Ovary (tissue), 9 donors: ENCODE results near the gene KCNMB1. TPM values are rescaled to one million over a fixed set of nuclear protein-coding genes. Genes with fewer than 3 reads are reported as not detected.

ENCODE experiments used
- DNase-seq, 5 donors: peaks; one replicate each; pipeline ENCODE4 v3.0.0-alpha.2; 2019 to 2020
- H3K27ac ChIP-seq, 2 donors: fragments of 200-600 bp; one replicate each; pipeline versions ENCODE4 v1.5.1 to v1.8.0; 2019 to 2022
- H3K27me3 ChIP-seq: fragments of 200-600 bp; one replicate; pipeline ENCODE4 v1.8.0; 2022
- H3K36me3 ChIP-seq: fragments of 200-600 bp; sonication (generic); one replicate; pipeline ENCODE4 v1.5.1; 2019
- H3K4me1 ChIP-seq: one replicate; pipeline ENCODE4 v1.8.1; 2013; ENCODE audit warnings: mild to moderate bottlenecking, moderate library complexity; ENCODE audit not compliant: insufficient read depth
- H3K4me3 ChIP-seq: fragments of 200-600 bp; sonication (generic); one replicate; pipeline ENCODE4 v1.5.1; 2017
- H3K9me3 ChIP-seq, 2 donors: fragments of 200-600 bp in 1 of 2; sonication (generic) in 1 of 2; one replicate each; pipeline versions ENCODE4 v1.5.1 to v1.8.1; 2013 to 2019; ENCODE audit warnings: mild to moderate bottlenecking in 1 of 2, moderate library complexity in 1 of 2
- EP300 ChIP-seq: sonication (generic); formaldehyde crosslinking; IDR thresholded peaks from one replicate; pipeline ENCODE4 v1.6.1; 2017; ENCODE audit warnings: antibody characterized with exemption
- POLR2A ChIP-seq: fragments of 450-650 bp; IDR thresholded peaks from one replicate; pipeline ENCODE4 v1.6.1; 2017; ENCODE audit warnings: antibody characterized with exemption, mild to moderate bottlenecking, moderate library complexity
- WGBS, 3 donors: extraction: QIAGEN DNeasy Blood & Tissue Kit in 1 of 3; methylation state at CpG; one replicate each; pipeline versions ENCODE4 v1.1.5 to v1.1.7; 2013 to 2017; 5-methylcytosine and 5-hydroxymethylcytosine counted together
- intact Hi-C, 4 donors: fragments of 100-400 bp; cut with DNase I; formaldehyde crosslinking; loops; one replicate each; pipeline versions ENCODE4 v1.11.0 to v1.15.1; 2022 to 2023
- polyA plus RNA-seq, 2 donors: library from polyadenylated mRNA; stranded (reverse); fragments of 200-250 nt in 1 of 2; fragments of 350-450 nt in 1 of 2; fragmentation: Illumina TruSeq in 1 of 2; extraction: RNeasy Lipid Tissue Mini Kit (QIAGEN cat#74804) in 1 of 2; gene quantifications; one replicate each; pipeline ENCODE4 v1.2.3, GENCODE V29; 2013 to 2014
- total RNA-seq, 7 donors: library from RNA; depleted of rRNA in 2 of 7; stranded (reverse); fragments of >200 nt in 2 of 7; fragmentation: NEBNext Ultra II Directional in 3 of 7; extraction: Animal tissue kit (Norgen Biotek cat#: 25700) in 3 of 7; gene quantifications; one replicate each; pipeline versions ENCODE4 v1.1.0 to v1.2.4, GENCODE V29; 2016 to 2023
- TF ChIP-seq, protein P1 (sequence below), 3 donors: fragments of 450-650 bp in 2 of 3; fragments of 200-600 bp in 1 of 3; IDR thresholded peaks; one replicate each; pipeline versions ENCODE4 v1.5.1 to v1.8.0; 2016 to 2022; ENCODE audit warnings: antibody characterized with exemption in 3 of 3, mild to moderate bottlenecking in 1 of 3
- donor health status: DM: no; HTN: no; CAD: no; lungs with moderate emphysema.
- donor health status: DM: no; HTN: no; CAD: no.
- donor health status: Bipolar disorder and iron deficiency.
- donor health status: DM: yes; HTN: yes; CAD: no.
- donor health status: DM: no; HTN: no; CAD: no.
- donor health status: DM: yes; HTN: yes; CAD: no.

Gene KCNMB1
- total and polyA plus RNA-seq, 9 donors: 0.24 to 13.6 (median 2.7) TPM

GRCh38 chr5:170405817-170406216 lies 16.6 kb upstream of the KCNMB1 start:
- H3K9me3 ChIP-seq: no peaks in the 10 kb centered on the region
- no peaks in the 10 kb centered on the region for H3K27me3 ChIP-seq
- H3K4me1 ChIP-seq: no peaks in the 10 kb centered on the region
- H3K27ac ChIP-seq: no peak overlapping the region
- DNase-seq: no peak
- WGBS, 3 donors: 44 to 70% (median 55%) methylated on average over 2 of the region's 2 CpGs
- intact Hi-C loops: loop anchor here in 1 of 4 donors (5.0 kb wide), 1 partner anchor 174 kb away; the partner anchor contains the start of gene C5orf58
- no peak overlapping the region for H3K4me3 ChIP-seq
- H3K36me3 ChIP-seq: no peaks in the 10 kb centered on the region
- TF ChIP-seq EP300 (no peak), POLR2A (no peak)
- TF ChIP-seq, protein P1, sequence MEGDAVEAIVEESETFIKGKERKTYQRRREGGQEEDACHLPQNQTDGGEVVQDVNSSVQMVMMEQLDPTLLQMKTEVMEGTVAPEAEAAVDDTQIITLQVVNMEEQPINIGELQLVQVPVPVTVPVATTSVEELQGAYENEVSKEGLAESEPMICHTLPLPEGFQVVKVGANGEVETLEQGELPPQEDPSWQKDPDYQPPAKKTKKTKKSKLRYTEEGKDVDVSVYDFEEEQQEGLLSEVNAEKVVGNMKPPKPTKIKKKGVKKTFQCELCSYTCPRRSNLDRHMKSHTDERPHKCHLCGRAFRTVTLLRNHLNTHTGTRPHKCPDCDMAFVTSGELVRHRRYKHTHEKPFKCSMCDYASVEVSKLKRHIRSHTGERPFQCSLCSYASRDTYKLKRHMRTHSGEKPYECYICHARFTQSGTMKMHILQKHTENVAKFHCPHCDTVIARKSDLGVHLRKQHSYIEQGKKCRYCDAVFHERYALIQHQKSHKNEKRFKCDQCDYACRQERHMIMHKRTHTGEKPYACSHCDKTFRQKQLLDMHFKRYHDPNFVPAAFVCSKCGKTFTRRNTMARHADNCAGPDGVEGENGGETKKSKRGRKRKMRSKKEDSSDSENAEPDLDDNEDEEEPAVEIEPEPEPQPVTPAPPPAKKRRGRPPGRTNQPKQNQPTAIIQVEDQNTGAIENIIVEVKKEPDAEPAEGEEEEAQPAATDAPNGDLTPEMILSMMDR (IDR thresholded peaks at IDR 0.05): no peak

GRCh38 chr5:170404398-170404797 lies 15.2 kb upstream of the KCNMB1 start:
- no peak for DNase-seq
- TF ChIP-seq, protein P1 (IDR thresholded peaks at IDR 0.05): no peak
- TF ChIP-seq EP300 (no peak), POLR2A (no peak)
- Histone ChIP-seq H3K9me3 (no peaks in the 10 kb centered on the region), H3K4me3 (no peak overlapping the region), H3K36me3 (no peaks in the 10 kb centered on the region), H3K27me3 (no peaks in the 10 kb centered on the region), H3K27ac (no peak overlapping the region), H3K4me1 (no peaks in the 10 kb centered on the region)
- intact Hi-C loops: no loop called here
- 73 to 81% (median 75%) methylated on average over 2 of the region's 2 CpGs for WGBS, 3 donors

- no peak overlapping the region for H3K4me3 ChIP-seq
- WGBS, 3 donors: 78 to 84% (median 81%) methylated on average over 4 of the region's 4 CpGs
- H3K9me3 ChIP-seq: no peaks in the 10 kb centered on the region
- H3K27ac ChIP-seq: no peak overlapping the region
- intact Hi-C loops: no loop called here
- TF ChIP-seq EP300: no peak
- no peak for TF ChIP-seq POLR2A
- TF ChIP-seq, protein P1 (IDR thresholded peaks at IDR 0.05): no peak
- H3K27me3 ChIP-seq: no peaks in the 10 kb centered on the region
- no peak for DNase-seq
- no peaks in the 10 kb centered on the region for H3K36me3 ChIP-seq
- no peaks in the 10 kb centered on the region for H3K4me1 ChIP-seq
Observed at GRCh38 chr5:170403675-170404074, 14.5 kb upstream of the KCNMB1 start.

GRCh38 chr5:170402508-170402907 lies 13.3 kb upstream of the KCNMB1 start:
- H3K4me1 ChIP-seq: no peaks in the 10 kb centered on the region
- H3K27ac ChIP-seq: no peak overlapping the region
- no peak for DNase-seq
- intact Hi-C loops: no loop called here
- H3K4me3 ChIP-seq: no peak overlapping the region
- H3K36me3 ChIP-seq: no peaks in the 10 kb centered on the region
- WGBS, 3 donors: 90 to 95% (median 94%) methylated on average over 2 of the region's 2 CpGs
- no peaks in the 10 kb centered on the region for H3K9me3 ChIP-seq
- H3K27me3 ChIP-seq: no peaks in the 10 kb centered on the region
- no peak for TF ChIP-seq EP300
- TF ChIP-seq, protein P1 (IDR thresholded peaks at IDR 0.05): no peak
- TF ChIP-seq POLR2A: no peak

- Histone ChIP-seq H3K27me3 (no peaks in the 10 kb centered on the region), H3K9me3 (no peaks in the 10 kb centered on the region), H3K27ac (no peak overlapping the region), H3K4me1 (no peaks in the 10 kb centered on the region), H3K36me3 (no peaks in the 10 kb centered on the region), H3K4me3 (no peak overlapping the region)
- TF ChIP-seq, protein P1 (IDR thresholded peaks at IDR 0.05): no peak
- TF ChIP-seq EP300 (no peak), POLR2A (no peak)
- no peak for DNase-seq
- intact Hi-C loops: no loop called here
- 79 to 94% (median 89%) methylated on average over 2 of the region's 2 CpGs for WGBS, 3 donors
Observed at GRCh38 chr5:170397059-170397458, 7.9 kb upstream of the KCNMB1 start.
